EL (cell line): Measurements from ENCODE around the gene UMODL1.
"Not testable (repeated sequence)": the region's sequence is repeated elsewhere in the genome, so short reads cannot be mapped to it uniquely, and the experiment has no call there.

Experiments
- DNase-seq: peaks from one replicate; pipeline ENCODE4 v3.0.0-alpha.2; 2016

The UMODL1 gene

DNA sequence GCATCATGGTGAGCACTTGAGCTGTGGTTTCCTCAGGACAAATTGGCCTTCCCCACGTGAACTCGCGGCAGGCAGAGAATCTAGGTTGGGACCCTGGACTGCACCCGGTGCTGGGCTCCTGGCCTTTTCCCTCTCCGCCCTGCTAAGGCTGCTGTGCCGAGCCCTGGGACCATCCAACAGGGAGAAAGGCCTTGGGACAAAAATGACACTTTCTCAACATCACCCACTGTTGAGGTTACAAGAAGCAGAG, 9.2 kb upstream of the UMODL1 start:
- DNase-seq: no peak

DNA sequence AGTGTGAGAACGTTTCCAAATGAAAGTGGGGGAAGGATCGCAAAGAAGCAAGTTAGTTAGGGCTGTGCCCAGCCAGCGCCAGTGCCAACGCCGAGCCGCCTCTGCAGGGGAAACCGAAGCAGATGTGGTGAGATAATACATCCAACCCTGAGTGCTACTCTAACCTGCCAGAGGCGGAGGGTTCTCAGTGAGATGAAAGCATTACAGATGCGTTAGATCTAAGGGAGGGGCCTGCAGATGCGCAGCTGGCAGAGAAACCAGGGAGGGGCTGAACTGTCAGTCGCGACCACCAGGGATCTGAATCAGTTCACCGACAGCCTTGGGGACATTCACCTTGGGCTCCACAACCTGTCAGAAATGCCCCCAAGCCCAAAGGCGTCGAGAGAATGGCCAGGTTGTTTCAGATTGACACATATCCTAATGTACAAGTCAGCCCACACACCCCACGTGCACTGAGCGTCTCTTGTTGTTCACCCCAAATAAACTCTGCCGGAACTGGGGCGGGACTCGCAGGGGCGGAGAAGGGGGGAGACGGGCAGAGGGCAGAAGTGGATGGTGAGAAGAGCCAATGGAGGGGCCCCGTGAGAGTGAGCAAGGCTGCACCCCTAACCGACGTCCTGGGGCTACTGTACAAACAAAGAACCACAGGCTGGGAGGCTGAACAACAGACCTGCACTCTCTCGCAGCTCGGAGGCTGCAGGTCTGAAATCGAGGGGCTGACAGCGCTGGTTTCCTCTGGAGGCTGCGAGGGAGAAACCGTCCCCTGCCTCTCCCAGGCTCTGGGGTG, 8.7 kb upstream of the UMODL1 start:
- no peak for DNase-seq

DNA sequence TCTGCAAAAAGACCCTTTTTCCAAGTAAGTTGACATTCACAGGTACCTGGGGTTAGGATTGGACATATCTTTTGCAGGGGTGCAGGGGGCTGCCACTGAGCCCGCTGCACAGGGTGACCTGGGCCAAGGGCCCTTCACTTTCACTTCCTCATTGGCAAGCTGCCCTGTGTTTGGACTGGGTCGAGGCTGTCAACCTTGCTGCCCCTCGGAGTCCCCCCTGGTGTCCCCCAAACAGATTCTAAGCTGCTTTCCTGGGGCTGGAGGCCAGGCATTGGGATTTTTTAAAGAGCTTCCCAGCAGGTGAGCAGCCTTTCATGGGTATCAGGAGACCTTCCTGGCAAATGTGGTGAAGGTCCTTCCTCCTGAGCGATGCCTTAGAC, 7.9 kb upstream of the UMODL1 start:
- DNase-seq: no peak

DNA sequence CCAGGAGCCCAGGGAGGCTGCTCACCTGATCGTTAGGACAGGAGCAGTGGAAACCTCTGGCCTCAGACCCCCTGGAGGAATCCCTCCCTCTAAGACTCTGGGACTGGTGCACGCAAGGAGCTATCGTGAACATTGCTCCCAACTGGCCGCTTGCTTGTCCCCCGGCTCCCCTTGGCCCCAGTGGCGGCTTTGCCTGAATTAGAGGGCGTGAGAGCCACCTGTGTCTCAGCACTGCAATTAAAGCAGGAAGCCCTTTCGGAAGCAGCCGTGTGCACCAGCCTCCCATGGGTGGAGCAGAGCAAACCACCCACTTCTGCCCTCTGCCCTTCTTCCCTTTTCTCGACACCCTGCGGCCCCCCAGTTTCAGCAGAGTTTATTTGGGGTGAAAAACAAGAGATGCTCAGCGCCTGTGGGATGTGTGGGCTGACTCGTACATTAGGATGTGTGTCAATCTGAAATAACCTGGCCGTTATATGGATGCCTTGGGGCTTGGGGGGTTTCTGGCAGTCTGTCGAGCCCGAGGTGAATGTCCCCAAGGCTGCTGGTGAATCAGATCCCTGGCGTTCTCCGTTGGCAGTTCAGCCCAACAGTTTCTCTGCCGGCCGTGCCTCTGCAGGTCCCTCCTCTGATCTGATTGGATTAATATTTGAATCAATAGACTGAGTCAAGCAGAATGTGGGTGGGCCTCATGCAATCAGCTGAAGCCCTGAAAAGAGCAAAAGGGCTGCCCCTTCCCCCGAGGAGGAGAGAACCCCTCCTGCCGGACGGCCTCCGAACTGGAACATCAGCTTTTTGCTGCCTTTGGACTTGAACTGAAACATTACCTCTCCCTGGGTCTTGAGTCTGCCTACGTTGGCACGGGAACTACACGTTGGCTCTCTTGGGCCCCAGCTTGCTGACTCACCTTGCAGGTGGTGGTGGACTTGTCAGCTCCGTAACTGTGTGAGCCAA, 7.3 kb upstream of the UMODL1 start:
- no peak for DNase-seq

DNA sequence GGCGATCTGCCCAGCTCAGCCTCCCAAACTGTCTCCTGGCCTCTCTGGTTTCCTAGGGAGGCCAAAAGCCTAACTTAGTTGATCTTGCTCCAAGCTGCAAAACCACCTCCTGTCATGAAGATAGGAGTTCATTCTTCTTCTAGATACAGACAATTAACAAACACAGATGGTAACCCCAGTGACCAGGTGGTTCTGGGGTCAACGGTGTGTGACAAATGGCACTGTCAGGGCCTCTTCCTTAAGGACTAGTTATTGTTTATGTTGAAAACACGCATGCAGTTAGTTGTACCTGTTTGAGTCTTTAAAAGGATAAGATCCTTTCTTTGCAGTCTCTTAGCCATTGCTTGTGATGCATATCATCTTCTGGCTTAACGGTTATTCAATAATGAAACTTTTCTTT, 4.6 kb upstream of the UMODL1 start:
- no peak for DNase-seq

DNA sequence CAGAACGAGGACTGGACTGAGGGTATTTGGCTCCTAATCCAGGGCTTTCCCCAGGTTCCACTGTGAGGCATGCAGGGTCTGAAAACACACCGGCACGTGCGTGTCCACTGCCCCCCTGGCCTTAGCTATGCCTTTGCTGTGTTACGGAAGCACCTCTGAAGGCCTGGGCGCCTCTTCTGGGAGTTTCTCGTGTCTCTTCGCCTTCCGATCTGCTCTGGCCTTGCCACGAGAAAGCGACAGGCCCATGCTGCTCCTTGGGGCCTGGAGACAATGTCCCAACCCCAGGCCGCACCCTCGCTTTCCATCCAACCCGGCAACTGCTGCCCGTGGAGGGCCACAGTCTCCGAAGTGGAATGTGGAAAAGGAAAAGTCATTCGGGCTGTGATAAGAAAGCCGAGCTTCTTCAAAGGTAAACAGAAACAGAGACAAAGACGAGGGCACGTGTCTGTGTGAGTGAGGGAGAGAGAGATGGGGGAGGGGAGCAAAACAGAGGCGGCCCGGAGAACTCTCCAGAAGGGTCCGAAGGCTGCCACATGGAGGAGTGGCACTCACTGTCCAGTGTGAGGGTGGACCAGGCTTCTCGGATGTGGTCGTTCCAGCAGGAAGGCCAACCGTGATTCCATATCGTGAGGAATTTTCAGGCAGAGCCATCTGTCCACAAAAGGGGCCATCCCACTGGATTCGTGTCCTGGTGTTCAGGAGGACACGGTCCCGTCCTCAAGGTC, 3.4 kb upstream of the UMODL1 start:
- DNase-seq: no peak

DNA sequence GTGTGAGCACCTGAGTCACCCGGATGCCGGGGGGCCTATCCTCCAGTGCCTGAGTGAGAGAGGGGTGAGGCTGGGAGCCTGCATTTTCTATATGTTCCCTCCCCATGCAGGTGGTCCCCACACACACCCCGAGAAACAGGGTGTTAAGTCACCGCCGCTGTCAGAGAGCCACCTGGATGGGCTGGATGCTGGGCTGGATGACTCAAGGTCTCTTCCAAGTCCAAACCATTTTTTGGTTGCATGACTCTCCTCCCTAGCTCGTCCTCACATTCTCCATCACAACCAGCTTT, 2.9 kb upstream of the UMODL1 start:
- DNase-seq: no peak

DNA sequence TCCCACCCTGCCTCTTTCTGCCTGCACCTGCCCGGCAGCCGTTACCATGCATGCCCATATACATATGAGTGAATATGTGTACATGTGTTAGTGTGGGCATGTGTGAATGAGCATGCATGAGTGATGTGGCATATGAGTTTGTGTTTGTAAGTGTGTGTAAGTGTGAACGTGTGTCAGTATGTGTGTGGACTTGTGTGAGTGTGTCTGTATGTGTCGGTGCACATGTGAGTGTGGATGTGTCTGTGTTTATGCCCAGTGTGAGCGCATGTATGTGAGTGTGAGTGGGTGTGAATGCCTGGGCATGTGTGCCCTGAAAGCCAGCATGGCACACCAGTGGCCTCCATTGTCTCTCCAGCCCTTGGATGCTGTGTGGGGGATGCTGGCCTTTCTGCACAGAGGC, 2.5 kb upstream of the UMODL1 start:
- no peak for DNase-seq

DNA sequence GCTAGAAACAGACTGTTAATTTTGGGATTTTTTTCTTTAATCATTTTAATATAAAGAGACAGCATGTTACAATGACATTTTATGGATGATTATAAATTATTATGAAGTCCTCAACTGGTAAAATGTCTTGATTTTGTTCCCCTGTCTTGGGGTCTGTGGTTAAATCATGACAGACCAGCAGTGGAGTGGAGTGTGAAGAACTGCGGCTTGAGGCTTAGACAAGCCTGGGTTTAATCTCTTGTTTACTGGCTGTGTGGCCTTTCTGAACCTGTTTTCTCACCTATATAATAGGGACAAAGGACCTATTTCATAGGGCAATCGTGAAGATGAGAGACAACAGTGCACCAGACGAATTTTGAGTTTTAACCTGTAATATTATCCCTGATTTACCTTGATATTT, 1.8 kb upstream of the UMODL1 start:
- DNase-seq: no peak

DNA sequence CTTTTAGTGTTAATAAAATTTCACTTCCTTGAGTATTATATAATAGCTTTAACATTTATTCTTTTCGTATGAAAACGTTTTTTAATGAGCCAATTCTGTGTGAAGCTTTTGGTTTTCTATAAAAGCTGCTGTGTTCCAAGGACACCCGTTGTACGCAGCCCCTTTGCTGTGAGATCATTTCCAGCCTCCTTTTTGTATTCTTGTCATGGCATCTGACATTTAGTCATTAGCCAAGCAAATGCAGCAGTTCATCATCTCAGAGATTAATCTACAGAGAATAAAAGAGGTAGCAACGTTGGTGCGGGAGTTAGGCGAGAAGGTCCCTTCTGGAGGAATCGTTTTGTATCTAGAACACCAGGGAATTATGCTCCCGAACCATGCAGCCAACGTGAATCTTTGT, 1.3 kb upstream of the UMODL1 start:
- no peak for DNase-seq

DNA sequence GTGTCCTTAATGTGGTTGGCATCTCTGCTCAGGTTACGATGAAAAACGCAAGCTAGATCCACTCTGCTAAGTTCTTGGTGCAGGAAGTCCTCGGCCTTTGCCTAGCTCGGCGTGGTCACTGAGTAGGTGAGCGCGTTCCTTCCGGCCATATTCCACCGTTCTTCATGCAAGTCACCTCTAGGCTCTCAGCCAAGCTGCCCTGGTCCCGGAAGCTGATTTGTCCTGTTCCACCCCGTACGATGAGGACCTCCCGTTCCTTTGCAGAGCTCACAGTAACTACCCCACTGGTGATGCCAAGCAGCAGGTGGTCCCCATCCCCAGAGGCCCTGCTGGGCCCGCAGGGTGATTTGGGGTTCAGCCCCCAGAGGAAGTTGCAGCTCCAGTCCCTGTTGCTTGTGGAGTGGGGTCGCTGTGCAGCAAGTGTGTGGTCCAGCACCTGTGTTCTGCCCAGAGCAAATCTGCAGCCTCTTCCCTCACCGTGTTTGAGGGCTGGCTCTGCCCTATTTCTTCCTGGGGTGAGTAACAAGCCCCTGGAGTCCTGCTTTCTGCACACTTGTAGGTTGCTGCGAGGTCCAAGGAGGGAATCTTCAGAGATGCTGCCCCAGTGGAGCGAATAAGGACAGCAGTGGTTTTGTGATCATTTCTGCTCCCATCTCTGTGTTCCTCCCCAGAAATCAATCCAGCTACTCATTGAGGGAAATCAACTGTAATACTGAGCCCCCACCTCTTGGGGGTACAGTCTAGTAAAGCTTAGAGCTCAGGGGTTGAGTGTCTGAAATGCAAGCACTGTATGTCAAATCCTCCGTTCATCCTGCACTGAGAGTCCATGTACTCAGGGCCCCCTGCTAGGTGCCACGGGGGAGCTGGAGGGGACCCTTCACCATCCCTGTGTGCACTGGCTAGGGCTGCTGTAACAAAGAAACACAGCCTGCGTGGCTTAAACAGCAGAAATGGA, 2.3 kb downstream of the UMODL1 start:
- DNase-seq: no peak

DNA sequence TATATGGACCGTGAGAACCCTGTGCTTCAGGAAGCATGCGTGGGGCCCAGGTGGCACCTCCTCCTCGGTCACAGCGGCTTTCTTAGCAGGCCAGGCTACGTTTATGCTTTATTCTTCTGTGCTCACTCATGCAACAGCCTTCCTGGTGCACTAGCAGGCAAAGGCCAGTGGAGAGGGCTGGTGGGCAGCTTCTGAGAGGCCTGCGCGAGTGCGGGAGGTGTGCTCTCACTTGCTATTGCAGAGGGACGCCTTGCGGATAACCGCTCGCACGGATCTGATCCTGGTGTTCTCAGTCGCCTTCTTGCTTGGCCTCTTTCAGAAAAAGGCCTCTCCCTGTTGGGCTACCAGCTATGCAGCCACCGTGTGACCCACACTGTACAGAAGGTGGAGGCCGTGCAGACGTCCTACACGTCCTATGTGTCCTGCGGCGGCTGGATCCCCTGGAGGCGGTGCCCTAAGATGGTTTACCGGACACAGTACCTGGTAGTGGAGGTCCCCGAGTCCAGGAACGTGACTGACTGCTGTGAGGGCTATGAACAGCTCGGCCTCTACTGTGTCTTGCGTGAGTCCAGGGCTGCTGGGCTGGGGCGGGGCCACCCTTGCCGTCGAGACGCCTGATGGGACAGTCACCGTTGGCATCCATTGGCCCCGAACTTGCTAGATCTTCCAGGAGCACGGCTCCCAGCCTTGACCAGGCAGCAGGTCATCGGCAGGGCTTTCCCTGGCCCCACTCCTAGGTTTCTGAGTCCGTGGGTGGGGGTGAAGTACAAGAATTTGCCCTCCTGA, 4.8 kb downstream of the UMODL1 start:
- DNase-seq: no peak

DNA sequence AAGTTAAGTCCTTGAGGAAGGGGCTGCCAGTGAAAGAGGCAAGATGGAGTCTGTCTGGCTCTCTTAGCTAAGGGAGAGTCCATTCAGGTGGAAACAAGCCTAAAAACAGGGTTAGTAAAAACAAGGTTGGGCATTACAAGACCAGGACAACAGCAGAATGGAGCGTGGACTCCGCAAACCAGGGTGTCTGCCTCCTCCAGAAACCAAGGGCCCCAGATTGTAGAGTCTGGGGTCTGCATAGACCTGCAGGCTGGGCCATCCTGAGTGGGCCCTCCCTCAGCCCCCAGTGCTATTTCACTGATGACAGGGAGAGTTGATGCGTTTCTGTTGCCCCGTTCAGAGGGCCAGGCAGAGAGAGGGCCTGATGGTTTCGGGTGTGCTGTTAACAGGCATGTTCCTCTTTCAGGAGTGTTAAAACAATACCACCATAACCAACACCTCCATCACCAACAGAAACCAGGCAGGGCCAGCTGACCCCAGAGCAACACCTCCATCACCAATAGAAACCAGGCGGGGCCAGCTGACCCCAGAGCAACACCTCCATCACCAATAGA, 6.6 kb downstream of the UMODL1 start:
- not testable (repeated sequence) for DNase-seq

DNA sequence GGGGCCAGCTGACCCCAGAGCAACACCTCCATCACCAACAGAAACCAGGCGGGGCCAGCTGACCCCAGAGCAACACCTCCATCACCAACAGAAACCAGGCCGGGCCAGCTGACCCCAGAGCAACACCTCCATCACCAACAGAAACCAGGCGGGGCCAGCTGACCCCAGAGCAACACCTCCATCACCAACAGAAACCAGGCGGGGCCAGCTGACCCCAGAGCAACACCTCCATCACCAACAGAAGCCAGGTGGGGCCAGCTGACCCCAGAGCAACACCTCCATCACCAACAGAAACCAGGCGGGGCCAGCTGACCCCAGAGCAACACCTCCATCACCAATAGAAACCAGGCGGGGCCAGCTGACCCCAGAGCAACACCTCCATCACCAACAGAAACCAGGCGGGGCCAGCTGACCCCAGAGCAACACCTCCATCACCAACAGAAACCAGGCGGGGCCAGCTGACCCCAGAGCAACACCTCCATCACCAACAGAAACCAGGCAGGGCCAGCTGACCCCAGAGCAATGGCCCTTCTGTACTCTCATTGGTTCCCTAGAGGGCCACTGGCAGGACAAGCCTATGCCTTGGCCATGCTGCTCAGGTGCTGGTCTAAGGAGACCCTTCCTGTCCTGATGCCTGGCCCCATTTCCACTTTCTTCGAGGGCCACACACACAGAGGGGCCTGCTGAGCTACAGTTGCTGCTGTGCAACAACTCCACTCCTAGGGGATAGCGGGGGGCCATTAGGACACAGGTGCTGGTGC, 7.3 kb downstream of the UMODL1 start:
- not testable (repeated sequence) for DNase-seq

DNA sequence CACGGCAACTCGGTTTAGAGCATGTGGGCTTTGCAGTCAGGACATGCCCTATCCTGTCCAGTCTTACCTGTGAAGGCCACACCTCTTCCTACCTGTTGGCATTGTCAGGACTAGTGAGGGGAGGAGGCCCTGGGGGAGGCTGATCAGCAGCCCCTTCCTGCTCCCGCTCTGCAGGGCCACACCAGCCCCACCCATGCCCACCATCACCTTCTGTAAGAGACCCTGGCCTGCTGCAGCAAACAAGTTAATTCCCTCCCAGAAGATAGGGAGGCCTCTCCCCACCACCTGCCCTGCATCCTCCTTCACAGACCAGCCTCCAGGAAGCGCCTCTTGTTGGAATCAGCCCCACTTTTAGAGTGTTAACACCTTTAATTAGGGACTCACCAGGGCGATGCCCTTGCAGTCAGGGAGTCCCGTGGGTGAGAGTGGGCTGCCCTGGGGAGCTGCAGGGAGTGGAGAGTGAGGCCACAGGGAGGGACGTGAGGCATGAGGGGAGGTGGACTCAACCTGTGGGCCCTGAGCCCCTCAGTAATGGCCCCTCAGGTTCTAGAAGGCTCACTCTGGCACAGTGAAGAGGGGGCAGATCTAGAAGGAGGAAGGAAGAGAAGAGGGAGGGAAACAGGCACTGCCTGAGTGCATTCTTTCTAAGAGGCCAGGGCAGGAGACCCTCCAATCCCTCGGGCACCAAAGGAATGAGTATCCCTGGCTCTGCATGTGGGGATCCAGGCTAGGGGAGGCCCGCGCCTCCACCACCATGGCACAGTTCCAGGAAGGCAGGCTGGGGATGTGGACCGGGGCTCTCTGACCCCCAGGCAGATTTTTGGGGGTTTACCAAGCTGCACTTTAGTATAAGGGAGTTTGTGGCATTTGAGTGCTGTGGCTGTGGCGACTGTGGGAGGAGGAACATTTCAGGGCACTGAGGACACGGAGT, 8.2 kb downstream of the UMODL1 start:
- no peak for DNase-seq

DNA sequence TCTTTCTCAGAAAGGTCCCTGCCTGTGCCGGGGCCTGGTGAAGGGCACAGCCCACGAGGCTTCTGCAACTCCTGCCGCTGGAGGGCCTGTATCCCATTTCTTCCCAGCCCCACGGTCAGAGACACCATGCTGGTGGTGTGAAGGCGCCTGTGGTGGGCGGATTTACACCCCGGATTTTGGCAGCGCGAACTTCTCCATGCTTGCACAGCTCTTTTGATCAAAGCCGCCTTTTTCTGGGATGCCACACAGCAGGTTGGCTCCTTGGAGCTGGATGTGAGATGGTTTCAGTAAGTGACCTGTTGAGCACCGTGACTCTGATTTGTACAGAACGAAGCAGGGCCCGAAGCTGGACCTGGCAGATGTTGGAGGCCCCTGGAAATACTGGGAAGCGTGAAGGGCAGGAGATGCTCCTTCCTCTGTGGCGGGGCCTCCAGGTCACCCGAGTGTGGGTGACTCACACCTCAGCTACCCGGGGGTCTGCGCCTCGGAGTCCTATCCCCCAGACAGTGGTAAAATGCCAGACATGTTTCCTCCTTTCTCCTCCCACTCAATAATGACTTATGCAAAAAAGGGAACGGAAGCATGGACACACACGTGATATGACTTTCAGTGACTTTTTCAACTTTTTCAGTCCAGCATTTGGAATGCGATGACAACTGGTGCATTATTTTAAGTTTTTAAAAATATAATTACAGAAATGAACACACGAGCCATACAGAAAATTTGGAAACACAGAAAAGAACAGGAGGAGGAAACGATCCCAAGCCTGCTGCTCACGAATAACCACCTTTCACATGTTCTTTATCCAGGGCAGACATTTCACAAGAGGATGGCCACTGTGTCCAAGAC, 9.0 kb downstream of the UMODL1 start:
- DNase-seq: peak; percentile 55

DNA sequence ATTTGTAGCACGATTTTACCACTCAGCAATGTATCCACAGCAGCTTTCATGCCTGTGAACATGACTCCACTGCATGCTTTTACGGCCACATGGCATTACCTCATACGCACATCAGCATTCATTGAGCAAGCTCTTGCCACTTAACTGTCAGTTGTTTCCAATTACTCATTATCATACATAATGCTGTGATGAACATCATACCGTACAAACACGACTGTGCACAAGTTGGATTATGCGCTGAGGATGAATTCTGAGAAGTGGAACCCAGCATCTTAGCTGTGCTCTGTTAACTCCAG, 9.6 kb downstream of the UMODL1 start:
- peak; percentile 81 for DNase-seq

DNA sequence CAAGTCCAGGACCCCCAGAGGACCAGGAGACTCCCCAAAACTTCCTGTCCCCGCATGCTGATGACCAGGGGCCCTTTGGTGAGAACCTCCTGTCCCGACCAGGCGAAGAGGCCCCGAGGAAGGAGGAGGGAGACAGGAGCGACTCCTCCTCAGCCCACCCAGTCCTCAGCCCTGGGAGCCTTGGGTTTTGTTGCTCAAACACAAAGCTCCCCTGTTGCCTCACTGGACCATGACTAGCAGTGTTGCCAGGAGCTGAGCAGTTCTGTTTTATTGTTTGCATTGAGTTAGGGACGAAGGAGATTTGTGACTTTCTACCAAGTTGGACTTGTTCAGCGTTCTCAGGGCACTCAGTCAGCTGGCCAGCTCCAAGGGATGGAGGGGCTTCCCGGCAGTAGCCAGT, 10.0 kb downstream of the UMODL1 start:
- DNase-seq: no peak

DNA sequence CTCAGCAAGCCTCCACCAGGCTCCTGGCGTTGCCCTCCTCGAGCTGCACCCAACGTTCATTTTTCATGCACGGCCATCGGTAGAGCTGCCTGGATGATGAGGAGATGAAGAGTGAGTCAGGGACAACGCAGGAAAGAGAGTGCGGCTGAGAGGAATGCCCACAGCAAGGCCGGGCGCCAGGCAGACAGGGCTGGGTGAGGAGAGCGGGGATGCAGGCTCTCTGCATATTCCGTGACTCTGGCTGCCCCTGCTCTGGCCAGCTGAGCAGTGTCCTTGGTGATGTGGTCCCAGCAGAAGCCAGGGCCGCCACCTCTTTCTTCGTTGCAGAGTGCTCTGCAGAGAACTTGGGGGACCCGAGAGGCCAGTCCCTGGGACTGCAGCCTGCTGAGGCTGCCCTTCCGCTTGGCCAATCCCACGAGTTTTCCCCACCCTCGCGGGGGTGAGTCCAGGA, 10.8 kb downstream of the UMODL1 start:
- no peak for DNase-seq
